K562 (cell line): Measurements from ENCODE around the gene GJC2. TPM values are rescaled to one million over a fixed set of nuclear protein-coding genes. Genes with fewer than 3 reads are reported as not detected.

Source experiments
- COPS2 ChIP-seq: fragments of 450-650 bp; conservative IDR thresholded peaks from 2 replicates; pipeline ENCODE4 v1.6.1; 2016; ENCODE audit warnings: mild to moderate bottlenecking, moderate library complexity
- CREM ChIP-seq: IDR thresholded peaks from 2 replicates; pipeline ENCODE4 v1.6.1; 2014; ENCODE audit warnings: antibody characterized with exemption, low read depth
- HIVEP1 ChIP-seq: fragments of 250-450 bp; sonication (Bioruptor Pico); IDR thresholded peaks from 2 replicates; pipeline ENCODE4 v1.4.0; 2020; ENCODE audit warnings: mild to moderate bottlenecking
- MGA ChIP-seq: fragments of 450-650 bp; IDR thresholded peaks from 2 replicates; pipeline ENCODE4 v1.6.1; 2016; ENCODE audit warnings: mild to moderate bottlenecking, moderate library complexity
- PTTG1 ChIP-seq: fragments of 450-650 bp; IDR thresholded peaks from 2 replicates; pipeline ENCODE4 v1.6.1; 2016; ENCODE audit warnings: low read depth, mild to moderate bottlenecking, missing genetic modification characterization, missing compliant biosample characterization
- RBM25 ChIP-seq: fragments of 200-400 bp; formaldehyde crosslinking; IDR thresholded peaks from 2 replicates; pipeline ENCODE4 v1.6.1; 2018; ENCODE audit warnings: low read length, low read depth, moderate library complexity; ENCODE audit not compliant: severe bottlenecking
- RBM34 ChIP-seq: fragments of 200-400 bp; formaldehyde crosslinking; IDR thresholded peaks from 2 replicates; pipeline ENCODE4 v1.6.1; 2018; ENCODE audit warnings: low read length, borderline replicate concordance; ENCODE audit not compliant: insufficient read depth
- TAF9B ChIP-seq: fragments of 450-650 bp; IDR thresholded peaks from 2 replicates; pipeline ENCODE4 v1.6.1; 2018; ENCODE audit warnings: mild to moderate bottlenecking; ENCODE audit not compliant: partially characterized antibody
- ZBTB8A ChIP-seq: fragments of 450-650 bp; IDR thresholded peaks from 2 replicates; pipeline ENCODE4 v1.6.1; 2018; ENCODE audit warnings: mild to moderate bottlenecking, moderate library complexity; ENCODE audit not compliant: partially characterized antibody
- ZNF785 ChIP-seq: fragments of 250-450 bp; sonication (Bioruptor Pico); IDR thresholded peaks from 2 replicates; pipeline ENCODE4 v1.4.0; 2020; ENCODE audit warnings: mild to moderate bottlenecking
- polyA plus RNA-seq, 8 experiments: library from polyadenylated mRNA; depleted of rRNA in 4 of 8; stranded (reverse) in 5 of 8; unstranded in 3 of 8; fragments of >200 nt; fragmentation: Nextera tagmentation in 2 of 8; fragmentation: Illumina TruSeq in 1 of 8; extraction: Ambion mirVana in 2 of 8; extraction: Trizol in 1 of 8; gene quantifications; 2 replicates each; pipeline versions ENCODE4 v1.2.1 to v1.2.3, GENCODE V29; 2011 to 2014; ENCODE audit warnings: inconsistent platforms in 1 of 8, missing spikeins in 1 of 8
- total RNA-seq, 7 experiments: library from RNA; depleted of rRNA in 6 of 7; stranded (reverse); fragments of >200 nt in 6 of 7; fragmentation: Illumina TruSeq in 2 of 7; extraction: Trizol in 2 of 7; gene quantifications; 2 replicates each; pipeline versions ENCODE4 v1.2.1 to v1.2.3, GENCODE V29; 2011 to 2021; ENCODE audit warnings: low replicate concordance in 1 of 7
- TF ChIP-seq, protein P1 (sequence below): conservative IDR thresholded peaks from 2 replicates; pipeline ENCODE4 v1.6.1; 2011; ENCODE audit warnings: low read depth, mild to moderate bottlenecking, low read length; ENCODE audit not compliant: control insufficient read depth

The GJC2 gene
- total and polyA plus RNA-seq, 9 of the 15 experiments (the other 6 are each of a cell fraction or from before 2014, with no cell fraction given) = 0.03 to 0.62 (median 0.11) TPM; not detected in 2

DNA sequence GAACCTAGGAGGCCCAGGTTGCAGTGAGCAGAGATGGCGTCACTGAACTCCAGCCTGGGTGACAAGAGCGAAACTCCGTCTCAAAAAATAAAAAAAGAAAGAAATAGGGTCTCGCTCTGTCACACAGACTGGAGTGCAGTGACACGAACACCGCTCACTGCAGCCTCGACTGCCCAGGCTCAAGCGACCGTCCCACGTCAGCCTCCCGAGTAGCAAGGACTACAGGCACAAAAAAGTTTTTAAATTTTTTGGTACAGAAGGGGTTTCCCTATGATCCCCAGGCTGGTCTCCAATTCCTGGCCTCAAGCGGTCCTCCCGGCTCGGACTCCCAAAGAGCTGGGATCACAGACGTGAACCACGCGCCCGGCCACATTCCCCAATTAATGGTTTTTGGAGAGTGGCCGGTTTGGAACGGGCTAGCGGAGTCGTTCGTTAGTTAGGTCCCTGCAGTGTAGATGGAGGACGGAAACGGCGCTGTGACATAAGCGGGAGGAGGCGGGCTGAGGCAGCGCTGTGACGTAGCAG lies 10.3 kb upstream of the GJC2 start (continued):
- TF ChIP-seq MGA (no peak; the same call in 1 of the 2 replicates), ZNF785 (CRISPR knock-in tag) (no peak), PTTG1 (tag) (no peak), TAF9B (no peak), COPS2 (no peak), RBM34 (no peak), HIVEP1 (0 out of 2 replicates have a peak, but pooled peaks have one; percentile 48), RBM25 (no peak), CREM (no peak), ZBTB8A (no peak)
- TF ChIP-seq, protein P1, sequence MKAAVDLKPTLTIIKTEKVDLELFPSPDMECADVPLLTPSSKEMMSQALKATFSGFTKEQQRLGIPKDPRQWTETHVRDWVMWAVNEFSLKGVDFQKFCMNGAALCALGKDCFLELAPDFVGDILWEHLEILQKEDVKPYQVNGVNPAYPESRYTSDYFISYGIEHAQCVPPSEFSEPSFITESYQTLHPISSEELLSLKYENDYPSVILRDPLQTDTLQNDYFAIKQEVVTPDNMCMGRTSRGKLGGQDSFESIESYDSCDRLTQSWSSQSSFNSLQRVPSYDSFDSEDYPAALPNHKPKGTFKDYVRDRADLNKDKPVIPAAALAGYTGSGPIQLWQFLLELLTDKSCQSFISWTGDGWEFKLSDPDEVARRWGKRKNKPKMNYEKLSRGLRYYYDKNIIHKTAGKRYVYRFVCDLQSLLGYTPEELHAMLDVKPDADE = no peak
